Activated CD8-positive, alpha-beta memory T cell treated with anti-CD3 and anti-CD28 coated beads for 48 hours (primary cell): ENCODE data around the gene NFATC1.

ENCODE experiments used
- DNase-seq, 3 experiments: peaks; one replicate each; pipeline ENCODE4 v3.0.0-alpha.2; 2020; ENCODE audit warnings: low read depth in 2 of 3, low spot score in 2 of 3

Gene NFATC1

DNA sequence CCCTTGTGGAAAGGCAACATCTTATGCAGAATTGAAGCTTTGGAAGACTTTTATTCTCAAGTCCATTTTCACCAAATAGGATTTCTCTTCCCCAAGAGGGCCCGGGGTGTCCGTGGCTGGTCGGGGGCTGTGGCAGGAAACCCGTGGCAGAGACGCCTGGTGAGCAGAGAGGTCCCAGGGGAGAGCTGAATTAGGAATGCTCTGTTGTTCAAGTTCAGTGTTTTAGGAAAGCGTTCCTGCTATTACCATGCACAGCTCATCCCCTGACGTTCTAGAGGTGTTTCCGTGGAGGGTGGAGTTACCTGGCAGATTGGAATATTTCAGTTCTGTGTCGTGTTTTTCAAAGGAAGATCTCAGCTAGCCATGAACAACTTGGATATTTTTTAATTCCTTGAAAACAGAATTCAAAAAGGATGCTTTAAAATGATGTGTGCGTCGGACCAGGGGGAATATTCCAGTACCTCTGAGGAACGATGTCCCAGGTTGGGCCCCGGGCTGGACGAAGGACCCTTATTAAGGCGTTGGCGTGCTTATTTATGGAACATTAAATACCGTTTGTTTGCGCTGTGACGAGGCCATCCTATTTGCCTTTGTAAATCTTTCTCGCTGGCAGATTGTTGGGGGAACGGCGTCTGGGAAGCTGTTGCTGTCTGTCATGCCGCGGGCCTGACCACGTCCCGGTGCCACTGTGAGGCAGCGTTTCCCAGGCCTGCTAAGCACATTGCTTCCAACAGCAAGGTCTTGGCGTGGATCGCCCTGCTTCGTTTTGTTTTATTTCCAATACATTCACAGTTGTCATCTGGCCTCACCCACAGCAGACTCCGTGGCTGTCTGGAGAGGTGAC, 8.2 kb downstream of the NFATC1 start:
- DNase-seq: no peak

- no peak for DNase-seq
Measured at GRCh38 chr18:79404567-79404910, 8.8 kb downstream of the NFATC1 start.

DNA sequence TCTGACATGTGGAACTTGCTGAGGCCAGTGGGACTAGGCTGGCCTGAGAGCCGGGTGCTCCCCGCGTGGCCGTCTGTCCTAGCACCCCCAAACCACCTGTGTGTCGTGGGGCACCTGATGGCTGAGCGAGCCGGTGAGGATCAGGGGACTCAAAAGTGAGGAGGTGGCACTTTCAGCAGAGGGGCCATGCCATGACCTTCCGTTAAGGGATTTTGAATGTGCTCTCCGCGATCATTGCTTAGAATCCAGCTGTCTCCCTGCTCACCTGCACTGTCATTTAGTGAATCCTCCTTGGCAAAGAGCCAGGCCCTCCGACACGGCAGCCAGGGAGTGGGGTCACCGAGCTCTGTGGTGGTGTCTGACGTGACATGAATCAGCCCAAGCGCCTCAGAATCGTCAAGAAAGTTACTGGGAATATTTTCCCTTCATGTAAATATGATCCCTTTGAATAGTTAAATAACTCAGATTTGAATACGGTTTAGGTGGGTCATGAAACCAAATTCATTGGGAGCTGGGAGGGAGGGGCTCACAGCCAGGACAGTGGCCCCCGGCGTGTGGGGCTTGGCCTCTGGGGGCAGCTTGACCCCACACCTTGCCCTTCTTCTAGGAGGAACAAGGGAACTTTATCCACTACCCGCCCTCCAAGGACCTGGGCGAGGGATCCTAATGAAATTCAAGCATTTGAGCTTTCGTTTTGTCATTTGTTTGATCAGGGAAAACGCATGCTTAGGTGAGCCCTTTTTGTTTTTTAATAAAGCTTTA, 9.5 kb downstream of the NFATC1 start:
- DNase-seq: no peak

GRCh38 chr18:79405781-79406575, 10.2 kb downstream of the NFATC1 start:
- DNase-seq: peak; percentile 49 to 63 (median 54)

GRCh38 chr18:79406708-79407107, 11.0 kb downstream of the NFATC1 start:
- no peak for DNase-seq

DNA sequence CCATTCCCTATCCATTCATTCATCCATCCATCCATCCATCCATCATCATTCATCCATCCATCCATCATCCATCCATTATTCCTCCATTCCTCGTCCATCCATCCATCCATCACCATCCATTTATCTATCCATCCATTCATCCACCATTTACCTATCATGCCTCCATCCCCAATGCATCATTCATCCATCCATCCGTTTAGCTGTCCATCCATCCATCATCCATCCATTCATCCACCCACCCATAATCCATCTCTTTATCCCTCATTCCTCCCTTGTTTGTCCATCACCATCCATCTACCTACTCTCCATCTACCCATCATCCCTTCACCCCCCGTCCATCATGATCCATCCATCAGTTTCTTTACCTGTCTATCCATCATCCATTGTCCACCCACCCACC, 13.6 kb downstream of the NFATC1 start:
- no peak for DNase-seq

- no peak for DNase-seq
Measured at GRCh38 chr18:79410171-79410641, 14.5 kb downstream of the NFATC1 start.

DNA sequence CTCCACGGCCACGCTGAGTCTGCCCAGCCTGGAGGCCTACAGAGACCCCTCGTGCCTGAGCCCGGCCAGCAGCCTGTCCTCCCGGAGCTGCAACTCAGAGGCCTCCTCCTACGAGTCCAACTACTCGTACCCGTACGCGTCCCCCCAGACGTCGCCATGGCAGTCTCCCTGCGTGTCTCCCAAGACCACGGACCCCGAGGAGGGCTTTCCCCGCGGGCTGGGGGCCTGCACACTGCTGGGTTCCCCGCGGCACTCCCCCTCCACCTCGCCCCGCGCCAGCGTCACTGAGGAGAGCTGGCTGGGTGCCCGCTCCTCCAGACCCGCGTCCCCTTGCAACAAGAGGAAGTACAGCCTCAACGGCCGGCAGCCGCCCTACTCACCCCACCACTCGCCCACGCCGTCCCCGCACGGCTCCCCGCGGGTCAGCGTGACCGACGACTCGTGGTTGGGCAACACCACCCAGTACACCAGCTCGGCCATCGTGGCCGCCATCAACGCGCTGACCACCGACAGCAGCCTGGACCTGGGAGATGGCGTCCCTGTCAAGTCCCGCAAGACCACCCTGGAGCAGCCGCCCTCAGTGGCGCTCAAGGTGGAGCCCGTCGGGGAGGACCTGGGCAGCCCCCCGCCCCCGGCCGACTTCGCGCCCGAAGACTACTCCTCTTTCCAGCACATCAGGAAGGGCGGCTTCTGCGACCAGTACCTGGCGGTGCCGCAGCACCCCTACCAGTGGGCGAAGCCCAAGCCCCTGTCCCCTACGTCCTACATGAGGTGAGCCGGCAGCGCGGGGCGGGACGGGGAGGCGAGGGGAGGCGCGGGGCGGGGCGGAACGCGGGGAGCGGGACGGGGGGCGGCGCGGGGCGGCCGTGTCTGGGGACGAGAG, 15.2 kb downstream of the NFATC1 start:
- DNase-seq: no peak

DNA sequence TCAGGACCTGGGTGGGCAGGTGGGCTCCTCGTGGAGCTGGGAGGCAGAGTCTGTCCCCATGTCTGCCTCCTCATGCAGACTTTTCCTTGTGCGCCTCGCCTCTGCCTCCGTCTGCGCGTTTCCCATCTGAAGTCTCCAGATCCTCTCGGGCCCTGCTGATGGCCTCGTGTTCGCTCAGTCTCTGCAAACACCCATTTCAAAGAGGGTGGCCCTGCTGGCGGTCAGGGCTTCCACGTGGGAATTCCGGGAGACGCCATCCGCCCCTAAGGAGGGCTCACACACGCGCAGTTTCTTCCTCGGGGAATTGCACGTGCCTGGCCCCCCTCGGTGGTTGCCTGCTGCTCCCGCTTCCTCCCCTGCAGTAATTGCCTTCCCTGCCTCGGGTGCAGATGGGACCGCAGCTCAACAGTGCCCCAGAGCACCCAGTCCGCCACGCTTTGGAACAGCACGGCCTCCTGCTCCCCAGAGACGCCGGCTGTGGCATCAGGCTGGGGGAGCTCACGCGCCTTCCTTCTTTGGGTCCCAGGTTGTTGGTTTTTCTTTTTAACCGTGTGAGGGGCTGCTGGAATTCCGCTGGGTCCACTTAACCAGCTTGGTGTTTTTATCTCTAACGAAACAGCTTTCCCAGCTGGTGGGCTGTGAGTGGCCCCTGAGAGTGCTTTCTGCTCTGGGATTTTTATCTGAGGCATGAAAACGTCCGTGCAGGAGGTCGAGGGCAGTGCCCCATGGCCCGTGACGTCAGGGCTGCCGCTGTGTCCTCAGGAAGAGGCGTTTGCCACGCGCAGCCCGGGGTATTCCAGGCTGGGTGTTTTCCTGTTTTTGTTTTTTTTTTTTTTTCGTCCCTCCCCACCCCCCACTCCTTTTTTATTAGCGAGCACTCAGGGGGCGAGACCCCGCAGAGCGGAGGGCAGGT, 16.1 kb downstream of the NFATC1 start:
- no peak for DNase-seq

GRCh38 chr18:79413025-79413424, 17.3 kb downstream of the NFATC1 start:
- DNase-seq: no peak

DNA sequence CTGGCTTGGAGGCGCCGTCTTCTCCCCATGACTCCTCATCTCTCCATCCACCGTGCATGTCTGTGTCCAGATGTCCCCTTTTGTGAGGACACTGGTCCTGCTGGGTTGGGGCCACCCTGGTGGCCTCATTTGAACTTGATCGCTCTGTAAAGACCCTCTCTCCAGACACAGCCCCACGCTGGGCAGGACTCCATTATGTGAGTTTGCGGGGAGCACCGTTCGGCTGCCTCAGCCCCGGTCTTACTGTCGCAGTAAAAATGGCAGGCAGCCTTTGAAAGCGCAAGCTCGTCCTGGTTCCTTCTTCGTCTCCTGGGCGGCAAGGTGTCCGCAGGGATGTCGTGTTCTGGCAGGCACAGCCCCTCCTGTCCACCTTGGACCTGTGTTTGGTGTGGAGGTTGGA, 17.7 kb downstream of the NFATC1 start:
- no peak for DNase-seq

- DNase-seq: no peak
Measured at GRCh38 chr18:79413901-79414300, 18.2 kb downstream of the NFATC1 start.

DNA sequence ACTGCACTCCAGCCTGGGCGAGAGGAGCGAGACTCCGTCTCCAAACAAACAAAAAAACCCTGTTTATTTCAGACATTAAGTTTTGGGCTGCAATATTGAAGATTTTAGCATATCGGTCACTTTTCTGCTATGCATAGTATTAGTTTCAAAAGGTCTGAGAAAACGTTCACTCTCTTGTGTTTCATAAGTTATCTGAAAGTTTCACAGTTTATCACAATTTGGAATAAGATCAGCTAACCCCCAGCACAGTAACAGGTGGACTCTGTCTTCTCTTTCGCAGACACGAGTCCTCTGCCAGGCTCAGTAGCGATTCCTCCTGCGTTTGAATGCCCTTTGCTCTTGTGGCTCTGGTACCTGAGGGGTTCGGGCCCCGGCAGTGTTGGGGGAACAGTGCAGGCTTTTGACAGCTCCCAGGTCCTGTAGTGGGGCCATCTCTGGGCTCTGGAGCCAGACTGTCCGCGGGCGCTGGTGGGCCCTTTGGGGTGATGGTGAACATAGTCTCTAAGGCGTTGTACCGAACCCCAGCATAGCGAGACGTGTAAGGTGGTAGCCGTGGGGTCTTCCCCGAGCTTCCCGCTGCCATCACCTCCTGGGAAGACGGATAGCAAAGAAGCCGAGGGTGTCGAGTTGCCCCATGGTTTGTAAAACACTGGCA, 20.4 kb downstream of the NFATC1 start:
- no peak for DNase-seq

DNA sequence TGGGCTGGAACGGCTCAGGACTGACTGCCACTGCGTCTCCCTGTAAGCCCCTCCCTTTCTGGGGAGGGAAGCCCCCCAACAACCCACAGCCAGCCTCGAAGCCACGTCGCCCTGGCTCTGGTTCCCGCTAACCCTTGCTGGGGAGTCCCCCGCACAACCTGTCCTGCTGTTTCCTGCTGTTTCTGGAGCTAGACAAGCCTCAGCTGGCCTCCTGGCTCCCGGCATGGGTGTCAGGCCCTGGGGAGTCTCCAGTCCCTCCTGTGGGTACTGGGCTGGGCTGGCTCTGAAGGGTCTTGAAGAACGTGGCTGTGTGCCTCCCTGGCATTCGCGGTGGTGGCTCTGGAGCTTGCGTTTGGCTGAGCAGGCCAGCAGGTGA, 20.9 kb downstream of the NFATC1 start:
- DNase-seq: no peak

GRCh38 chr18:79418236-79418635, 22.5 kb downstream of the NFATC1 start:
- no peak for DNase-seq

DNA sequence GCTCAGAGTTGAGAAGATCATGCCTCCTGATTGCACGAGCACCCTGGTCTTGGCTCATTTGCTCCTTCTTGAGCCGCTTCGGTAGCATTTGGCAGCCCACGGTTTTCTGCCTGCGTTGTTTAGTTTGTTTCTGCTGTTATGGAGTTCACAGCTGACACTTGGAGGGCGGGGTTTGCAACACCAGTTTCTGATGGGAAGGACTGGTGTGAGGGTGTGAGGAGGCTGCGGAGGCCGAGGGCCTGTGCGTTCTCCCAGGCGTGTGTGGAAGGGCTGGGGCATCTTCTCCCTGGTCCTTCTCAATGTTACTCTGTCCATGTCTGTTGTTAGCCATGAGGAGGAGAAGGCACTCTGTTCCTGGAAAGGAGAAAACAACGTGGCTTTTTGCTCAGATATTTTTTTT, 22.9 kb downstream of the NFATC1 start:
- no peak for DNase-seq

GRCh38 chr18:79420033-79420745, 24.5 kb downstream of the NFATC1 start:
- DNase-seq: no peak

- DNase-seq: no peak
Measured at GRCh38 chr18:79421275-79421857, 25.6 kb downstream of the NFATC1 start.
